Astrocyte (in vitro differentiated cells and primary cell): ENCODE data around the gene INPP5K. TPM values are rescaled to one million over a fixed set of nuclear protein-coding genes. Genes with fewer than 3 reads are reported as not detected.

Experiments used
- DNase-seq: peaks from one replicate; pipeline ENCODE4 v3.0.0-alpha.2; 2010; ENCODE audit warnings: low read depth
- FAIRE-seq: peaks from 2 replicates; lab custom pipeline; 2011; peaks lifted over from hg19 to GRCh38; lab: Jason Lieb, UNC
- H2AFZ ChIP-seq: 2 replicates; pipeline ENCODE4 v1.6.0; 2012; ENCODE audit warnings: low read depth, low read length, inconsistent platforms
- H3K27ac ChIP-seq: 2 replicates; pipeline ENCODE4 v1.5.1; 2011; ENCODE audit warnings: low read depth, low read length, inconsistent platforms
- H3K27me3 ChIP-seq: 2 replicates; pipeline ENCODE4 v1.6.0; 2011; ENCODE audit warnings: low read length, inconsistent platforms; ENCODE audit not compliant: insufficient read depth
- H3K36me3 ChIP-seq: 2 replicates; pipeline ENCODE4 v1.5.1; 2011; ENCODE audit warnings: low read length, inconsistent platforms; ENCODE audit not compliant: insufficient read depth
- H3K4me1 ChIP-seq: 2 replicates; pipeline ENCODE4 v1.5.1; 2011; ENCODE audit warnings: low read length, inconsistent platforms; ENCODE audit not compliant: insufficient read depth
- H3K4me2 ChIP-seq: 2 replicates; pipeline ENCODE4 v1.6.0; 2012; ENCODE audit warnings: low read length, inconsistent platforms
- H3K4me3 ChIP-seq: 2 replicates; pipeline ENCODE4 v1.5.1; 2011; ENCODE audit warnings: low read depth, mild to moderate bottlenecking, low read length, inconsistent platforms; ENCODE audit not compliant: insufficient read depth
- H3K79me2 ChIP-seq: 2 replicates; pipeline ENCODE4 v1.6.0; 2012; ENCODE audit warnings: mild to moderate bottlenecking, low read length, inconsistent platforms; ENCODE audit not compliant: insufficient read depth
- H3K9ac ChIP-seq: 2 replicates; pipeline ENCODE4 v1.6.0; 2012; ENCODE audit warnings: mild to moderate bottlenecking, low read length, inconsistent platforms
- H3K9me3 ChIP-seq: 2 replicates; pipeline ENCODE4 v1.5.1; 2012; ENCODE audit warnings: low read depth, mild to moderate bottlenecking, low read length, inconsistent platforms; ENCODE audit not compliant: insufficient read depth
- H4K20me1 ChIP-seq: 2 replicates; pipeline ENCODE4 v1.6.0; 2012; ENCODE audit warnings: low read length, inconsistent platforms; ENCODE audit not compliant: insufficient read depth
- H3K27ac Mint-ChIP-seq: one replicate; pipeline ENCODE4 v1.8.0; 2021; ENCODE audit warnings: mild to moderate bottlenecking, mixed read lengths; ENCODE audit not compliant: unreplicated experiment
- H3K27me3 Mint-ChIP-seq: one replicate; pipeline ENCODE4 v1.8.0; 2021; ENCODE audit warnings: low read depth, mixed read lengths; ENCODE audit not compliant: unreplicated experiment
- H3K36me3 Mint-ChIP-seq: one replicate; pipeline ENCODE4 v1.8.0; 2021; ENCODE audit warnings: low read depth, mixed read lengths; ENCODE audit not compliant: unreplicated experiment
- H3K4me1 Mint-ChIP-seq: one replicate; pipeline ENCODE4 v1.8.0; 2021; ENCODE audit warnings: low read depth, mixed read lengths; ENCODE audit not compliant: unreplicated experiment
- H3K4me3 Mint-ChIP-seq: one replicate; pipeline ENCODE4 v1.8.0; 2021; ENCODE audit warnings: mild to moderate bottlenecking, moderate library complexity, mixed read lengths; ENCODE audit not compliant: unreplicated experiment
- H3K9me3 Mint-ChIP-seq: one replicate; pipeline ENCODE4 v1.8.0; 2021; ENCODE audit warnings: mild to moderate bottlenecking, mixed read lengths; ENCODE audit not compliant: unreplicated experiment
- CTCF ChIP-seq: IDR thresholded peaks from 2 replicates; pipeline ENCODE4 v1.5.1; 2011; ENCODE audit warnings: low read depth, mild to moderate bottlenecking, inconsistent platforms, low read length, moderate library complexity; ENCODE audit not compliant: insufficient read depth
- EZH2 ChIP-seq: IDR thresholded peaks from 2 replicates; pipeline ENCODE4 v1.6.1; 2012; ENCODE audit warnings: mild to moderate bottlenecking, low read length, inconsistent platforms; ENCODE audit not compliant: insufficient read depth
- total RNA-seq: library from RNA; stranded (reverse); gene quantifications from 2 replicates; pipeline ENCODE4 v1.2.1, GENCODE V29; 2021

INPP5K gene
- total RNA-seq, 1 donor from 2014 or later, result 26.7 TPM

GRCh38 chr17:1498233-1498632, 18.2 kb downstream of the INPP5K start:
- Mint-ChIP-seq H3K36me3 (peaks cover 4% of the 10 kb centered on the region), H3K4me3 (no peak overlapping the region), H3K4me1 (peaks cover 7% of the 10 kb centered on the region), H3K27ac (peak overlapping the region; percentile 12), H3K27me3 (no peaks in the 10 kb centered on the region), H3K9me3 (no peaks in the 10 kb centered on the region)
- no peak overlapping the region for H3K4me3 ChIP-seq
- no peak for DNase-seq
- FAIRE-seq, result no peak
- no peaks in the 10 kb centered on the region for H3K27me3 ChIP-seq
- no peak overlapping the region for H3K4me2 ChIP-seq
- H3K27ac ChIP-seq, result no peak overlapping the region
- H3K79me2 ChIP-seq, result no peaks in the 10 kb centered on the region
- no peaks in the 10 kb centered on the region for H4K20me1 ChIP-seq
- H3K9ac ChIP-seq, result no peak overlapping the region
- H2AFZ ChIP-seq, result no peak overlapping the region
- no peaks in the 10 kb centered on the region for H3K9me3 ChIP-seq
- no peak for TF ChIP-seq CTCF
- TF ChIP-seq EZH2, result no peak
- no peaks in the 10 kb centered on the region for H3K36me3 ChIP-seq
- H3K4me1 ChIP-seq, result no peaks in the 10 kb centered on the region

- TF ChIP-seq EZH2 (no peak), CTCF (no peak)
- Mint-ChIP-seq H3K36me3 (peaks cover 4% of the 10 kb centered on the region), H3K4me3 (no peak overlapping the region), H3K27ac (peak overlapping the region; percentile 12), H3K9me3 (no peaks in the 10 kb centered on the region), H3K27me3 (no peaks in the 10 kb centered on the region), H3K4me1 (peaks cover 7% of the 10 kb centered on the region)
- Histone ChIP-seq H3K79me2 (no peaks in the 10 kb centered on the region), H3K4me3 (no peak overlapping the region), H3K4me1 (no peaks in the 10 kb centered on the region), H3K9ac (no peak overlapping the region), H3K9me3 (no peaks in the 10 kb centered on the region), H4K20me1 (no peaks in the 10 kb centered on the region), H3K27me3 (no peaks in the 10 kb centered on the region), H2AFZ (no peak overlapping the region), H3K36me3 (no peaks in the 10 kb centered on the region), H3K4me2 (no peak overlapping the region), H3K27ac (no peak overlapping the region)
- no peak for DNase-seq
- FAIRE-seq, result no peak
Measured at GRCh38 chr17:1497831-1498230, 18.6 kb downstream of the INPP5K start.

GRCh38 chr17:1496869-1497268, 19.5 kb downstream of the INPP5K start:
- TF ChIP-seq CTCF (no peak), EZH2 (no peak)
- Mint-ChIP-seq H3K9me3 (no peaks in the 10 kb centered on the region), H3K27me3 (no peaks in the 10 kb centered on the region), H3K36me3 (peaks cover 4% of the 10 kb centered on the region), H3K4me1 (peaks cover 7% of the 10 kb centered on the region), H3K4me3 (no peak overlapping the region), H3K27ac (no peak overlapping the region)
- Histone ChIP-seq H3K36me3 (no peaks in the 10 kb centered on the region), H3K9ac (no peak overlapping the region), H3K9me3 (no peaks in the 10 kb centered on the region), H3K27me3 (no peaks in the 10 kb centered on the region), H2AFZ (no peak overlapping the region), H3K4me2 (no peak overlapping the region), H3K27ac (no peak overlapping the region), H4K20me1 (no peaks in the 10 kb centered on the region), H3K79me2 (no peaks in the 10 kb centered on the region), H3K4me3 (no peak overlapping the region), H3K4me1 (peaks cover 4% of the 10 kb centered on the region)
- no peak for FAIRE-seq
- DNase-seq, result no peak
